VCaP (cell line): ENCODE measurements around the gene EXOSC2.
"Not testable (repeated sequence)": the region's sequence is repeated elsewhere in the genome, so short reads cannot be mapped to it uniquely, and the experiment has no call there.

ENCODE experiments used
- H3K27ac ChIP-seq: fragments of 450-650 bp; 2 replicates; pipeline ENCODE4 v1.5.1; 2017
- TF ChIP-seq, protein P1 (sequence below): fragments of 450-650 bp; conservative IDR thresholded peaks from 2 replicates; pipeline ENCODE4 v1.5.1; 2017; ENCODE audit warnings: mild to moderate bottlenecking, moderate library complexity

The EXOSC2 gene

DNA sequence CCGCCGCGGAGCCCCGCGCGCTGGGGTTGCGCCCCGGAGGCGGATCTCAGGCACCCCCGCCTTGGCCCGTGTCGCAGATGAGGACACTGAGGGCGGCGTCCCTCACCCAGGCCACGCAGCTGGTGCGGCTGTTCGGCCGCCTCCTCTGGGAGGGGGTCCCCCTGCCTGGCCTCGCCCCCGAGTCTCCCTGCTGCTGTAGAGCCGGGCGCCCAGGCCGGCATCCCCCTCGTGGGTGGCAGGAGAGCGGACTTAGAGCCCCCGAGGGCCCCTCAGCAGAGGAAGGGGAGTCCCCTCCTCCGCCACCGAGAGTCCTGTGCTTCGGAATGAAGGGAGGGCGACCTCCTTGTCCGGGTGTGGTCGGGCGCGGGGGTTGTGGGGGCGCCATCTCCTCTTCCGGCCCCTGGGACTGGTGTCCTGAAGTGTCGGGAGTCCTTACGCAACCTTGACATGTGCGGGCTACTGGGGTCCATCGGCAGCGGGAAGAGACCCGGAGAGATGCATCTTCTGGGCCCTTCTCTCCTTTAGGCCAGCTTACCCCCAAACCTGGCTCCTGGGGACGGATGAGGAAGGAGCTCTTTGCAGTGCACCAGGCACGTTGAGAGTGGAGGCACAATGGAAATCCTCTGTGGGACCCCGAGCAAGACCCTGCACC is 11.7 kb upstream of the EXOSC2 start:
- TF ChIP-seq, protein P1, sequence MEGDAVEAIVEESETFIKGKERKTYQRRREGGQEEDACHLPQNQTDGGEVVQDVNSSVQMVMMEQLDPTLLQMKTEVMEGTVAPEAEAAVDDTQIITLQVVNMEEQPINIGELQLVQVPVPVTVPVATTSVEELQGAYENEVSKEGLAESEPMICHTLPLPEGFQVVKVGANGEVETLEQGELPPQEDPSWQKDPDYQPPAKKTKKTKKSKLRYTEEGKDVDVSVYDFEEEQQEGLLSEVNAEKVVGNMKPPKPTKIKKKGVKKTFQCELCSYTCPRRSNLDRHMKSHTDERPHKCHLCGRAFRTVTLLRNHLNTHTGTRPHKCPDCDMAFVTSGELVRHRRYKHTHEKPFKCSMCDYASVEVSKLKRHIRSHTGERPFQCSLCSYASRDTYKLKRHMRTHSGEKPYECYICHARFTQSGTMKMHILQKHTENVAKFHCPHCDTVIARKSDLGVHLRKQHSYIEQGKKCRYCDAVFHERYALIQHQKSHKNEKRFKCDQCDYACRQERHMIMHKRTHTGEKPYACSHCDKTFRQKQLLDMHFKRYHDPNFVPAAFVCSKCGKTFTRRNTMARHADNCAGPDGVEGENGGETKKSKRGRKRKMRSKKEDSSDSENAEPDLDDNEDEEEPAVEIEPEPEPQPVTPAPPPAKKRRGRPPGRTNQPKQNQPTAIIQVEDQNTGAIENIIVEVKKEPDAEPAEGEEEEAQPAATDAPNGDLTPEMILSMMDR = no peak
- H3K27ac ChIP-seq = peak overlapping the region; percentile 90

DNA sequence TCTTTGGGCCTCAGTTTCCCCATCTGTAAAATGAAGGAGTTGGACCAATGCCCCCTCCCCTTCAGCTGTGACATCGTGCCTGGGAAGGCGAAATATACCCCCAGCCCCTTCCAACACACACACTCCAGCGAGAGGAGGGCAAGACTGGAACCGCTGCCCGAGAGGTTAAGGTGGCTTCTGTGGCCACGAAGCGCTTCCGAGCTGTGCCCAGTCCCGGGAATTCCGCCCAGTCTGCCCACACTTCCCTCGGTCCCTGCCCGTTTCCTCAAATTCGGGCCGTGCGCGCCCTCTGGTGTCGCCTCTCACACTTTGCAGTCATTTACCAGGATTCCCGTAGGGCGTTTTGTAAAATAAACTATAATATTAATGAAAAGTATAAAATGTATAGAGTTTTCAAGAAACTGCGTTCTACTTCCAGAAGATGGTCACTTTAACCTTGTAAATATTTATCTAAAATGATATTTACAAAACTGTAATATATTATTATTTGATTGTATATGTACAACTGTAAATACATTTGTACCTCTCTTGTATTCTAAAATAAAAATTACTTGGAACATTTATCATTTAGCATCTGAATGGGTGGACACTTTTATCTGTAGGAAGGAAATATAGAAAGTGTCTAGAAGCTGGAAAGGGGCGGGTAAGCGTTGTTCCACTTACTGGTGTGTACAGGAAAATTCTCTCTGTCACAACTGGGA is 11.0 kb upstream of the EXOSC2 start:
- peak overlapping the region; percentile 90 for H3K27ac ChIP-seq
- TF ChIP-seq, protein P1 = peak; percentile 93

DNA sequence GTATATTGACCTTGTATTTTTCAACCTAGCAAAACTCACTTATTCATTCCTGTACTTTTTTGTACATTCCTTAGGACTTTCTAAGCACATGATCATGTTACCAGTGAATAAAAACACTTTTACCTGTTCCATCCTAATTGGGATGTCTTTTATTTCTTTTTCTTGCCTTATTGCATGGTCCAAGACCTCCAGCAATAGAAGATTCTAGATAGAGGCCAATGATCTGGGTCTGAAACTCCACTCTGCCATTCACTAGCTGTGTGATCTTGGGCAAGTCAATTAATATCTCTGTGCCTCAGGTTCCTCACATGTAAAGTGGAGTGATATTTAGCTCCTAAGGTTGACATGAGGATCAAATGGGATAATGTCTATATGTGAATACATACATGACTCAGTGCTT is 8.5 kb upstream of the EXOSC2 start:
- TF ChIP-seq, protein P1 = no peak

DNA sequence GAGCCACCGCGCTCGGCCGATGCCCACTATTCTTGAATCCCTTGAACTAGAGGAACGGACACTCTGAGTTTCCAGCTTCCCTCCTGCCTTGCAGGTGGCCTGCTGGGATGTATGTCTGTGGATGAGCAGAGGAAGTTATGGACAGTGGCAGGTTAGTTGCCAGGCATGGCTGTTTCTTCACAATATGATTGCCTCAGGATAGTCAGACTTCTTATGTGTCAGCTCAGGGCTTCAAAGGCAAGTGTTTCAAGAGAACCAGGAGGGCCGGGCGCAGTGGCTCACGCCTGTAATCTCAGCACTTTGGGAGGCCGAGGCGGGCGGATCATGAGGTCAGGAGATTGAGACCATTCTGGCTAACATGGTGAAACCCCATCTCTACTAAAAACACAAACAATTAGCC is 7.6 kb upstream of the EXOSC2 start:
- not testable (repeated sequence) for H3K27ac ChIP-seq

More for the DNA sequence above, 8.5 kb upstream of the EXOSC2 start:
- no peak overlapping the region for H3K27ac ChIP-seq

DNA sequence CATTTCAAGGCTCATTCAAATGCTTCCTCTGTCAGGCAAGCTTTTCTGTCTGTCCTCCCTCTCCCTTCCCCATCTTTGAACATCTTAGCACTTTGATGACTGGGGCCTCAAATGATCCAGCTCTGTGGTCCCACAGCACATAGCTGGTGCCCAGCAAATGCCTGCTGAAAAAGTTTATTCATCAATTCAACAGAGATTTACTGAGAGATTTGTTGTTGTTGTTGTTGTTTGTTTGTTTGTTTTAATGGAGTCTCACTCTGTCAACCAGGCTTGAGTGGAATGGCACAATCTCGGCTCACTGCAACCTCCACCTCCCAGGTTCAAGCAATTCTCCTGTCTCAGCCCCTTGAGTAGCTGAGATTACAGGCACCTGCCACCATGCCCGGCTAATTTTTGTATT is 6.0 kb upstream of the EXOSC2 start:
- TF ChIP-seq, protein P1 = no peak
- no peak overlapping the region for H3K27ac ChIP-seq

DNA sequence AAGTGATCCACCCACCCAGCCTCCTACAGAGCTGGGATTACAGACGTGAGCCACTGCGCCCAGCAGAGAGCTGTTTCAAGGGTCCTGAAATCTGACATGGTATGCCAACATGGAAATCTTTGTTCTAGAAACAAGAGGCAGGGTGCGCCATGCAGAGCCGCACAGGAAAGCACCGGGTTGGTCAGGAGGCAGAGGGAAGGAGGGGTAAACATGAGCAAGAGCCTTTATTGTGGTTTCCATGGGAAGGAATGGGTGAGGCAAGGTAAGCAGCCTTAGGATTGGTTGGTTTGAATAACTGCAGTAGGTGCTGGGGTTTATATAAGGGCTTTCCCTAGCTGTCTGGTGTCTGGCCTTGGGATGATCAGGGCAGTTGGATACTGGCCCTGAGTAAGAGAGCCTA is 5.5 kb upstream of the EXOSC2 start:
- H3K27ac ChIP-seq = no peak overlapping the region
- TF ChIP-seq, protein P1 = no peak

DNA sequence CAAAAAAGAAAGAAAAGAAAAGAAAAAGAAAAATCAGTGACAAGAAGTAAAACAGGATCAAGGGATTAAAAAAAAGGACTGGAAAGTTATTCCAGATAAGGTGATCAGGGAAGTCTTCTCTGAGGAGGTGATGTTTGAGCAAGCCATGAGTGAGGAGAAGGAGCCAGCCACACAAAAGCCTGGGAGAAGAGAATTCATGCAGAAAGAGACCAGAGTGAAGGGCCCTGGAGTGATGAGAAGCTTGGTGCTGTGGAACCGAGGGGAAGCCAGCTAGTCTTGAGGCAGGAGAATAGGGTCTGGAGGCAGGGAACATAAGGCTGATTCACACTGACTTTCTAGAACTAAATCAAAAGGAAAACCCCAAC is 4.0 kb upstream of the EXOSC2 start:
- TF ChIP-seq, protein P1 = no peak
- peak overlapping the region; percentile 63 for H3K27ac ChIP-seq
